Measurements from ENCODE around the gene SHC4. TPM values are rescaled to one million over a fixed set of nuclear protein-coding genes. Genes with fewer than 3 reads are reported as not detected.

SHC4 gene
- polyA plus RNA-seq, 1 donor from 2014 or later, result 4.5 TPM

DNA sequence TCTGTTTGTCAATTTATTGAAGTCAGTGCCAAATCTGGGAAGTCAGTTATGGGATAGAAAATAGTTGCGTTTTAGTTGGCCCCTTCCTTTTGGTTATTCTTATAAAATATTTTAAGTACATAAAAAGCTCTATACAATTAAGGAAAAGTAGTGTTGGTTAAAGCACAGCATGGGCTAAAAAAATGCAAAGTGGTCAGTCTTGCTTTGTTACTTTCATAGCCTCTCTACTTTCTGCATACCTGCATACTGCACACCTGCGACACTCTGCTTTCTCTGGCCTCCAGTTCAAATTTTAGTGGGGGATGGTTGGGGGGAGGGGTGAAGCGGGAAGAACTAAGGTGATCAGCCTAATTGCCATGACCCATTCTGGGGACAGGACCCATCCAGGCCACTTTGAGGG is 21.8 kb upstream of the SHC4 start:
- Histone ChIP-seq H2AFZ (ENCODE audit: low read depth, low read length) (no peak overlapping the region), H3K4me3 (ENCODE audit: low read length) (no peak overlapping the region), H3K9me2 (ENCODE audit: insufficient read depth, low read length) (no peaks in the 10 kb centered on the region), H3K9ac (ENCODE audit: low read length) (no peak overlapping the region), H3K27ac (ENCODE audit: low read length) (no peak overlapping the region), H3K36me3 (ENCODE audit: insufficient read depth, low read length) (peaks cover 4% of the 10 kb centered on the region), H4K20me1 (ENCODE audit: insufficient read depth) (no peaks in the 10 kb centered on the region), H3F3A (ENCODE audit: insufficient read depth, low read length, poor library complexity, severe bottlenecking) (no peaks in the 10 kb centered on the region), H3K9me3 (ENCODE audit: low read length) (no peaks in the 10 kb centered on the region), H3K27me3 (ENCODE audit: insufficient read depth, low read depth, low read length) (no peaks in the 10 kb centered on the region), H3K4me2 (ENCODE audit: low read length) (no peak overlapping the region), H3K79me2 (replicated peaks; ENCODE audit: insufficient read depth, low read length) (no peaks in the 10 kb centered on the region)
- TF ChIP-seq POLR2AphosphoS5 (IDR thresholded peaks at IDR 0.05) (no peak), SMC3 (conservative IDR thresholded peaks at IDR 0.05; ENCODE audit: poor library complexity) (no peak), RAD21 (conservative IDR thresholded peaks at IDR 0.05) (no peak), MXI1 (conservative IDR thresholded peaks at IDR 0.05; ENCODE audit: poor library complexity, severe bottlenecking) (no peak), EZH2 (IDR thresholded peaks at IDR 0.05; ENCODE audit: borderline replicate concordance, insufficient read depth, low read length, poor library complexity, severe bottlenecking) (no peak), EP300 (conservative IDR thresholded peaks at IDR 0.05; ENCODE audit: poor library complexity, severe bottlenecking) (no peak), TAF1 (IDR thresholded peaks at IDR 0.05; ENCODE audit: low read depth) (no peak)
- TF ChIP-seq, protein P1, sequence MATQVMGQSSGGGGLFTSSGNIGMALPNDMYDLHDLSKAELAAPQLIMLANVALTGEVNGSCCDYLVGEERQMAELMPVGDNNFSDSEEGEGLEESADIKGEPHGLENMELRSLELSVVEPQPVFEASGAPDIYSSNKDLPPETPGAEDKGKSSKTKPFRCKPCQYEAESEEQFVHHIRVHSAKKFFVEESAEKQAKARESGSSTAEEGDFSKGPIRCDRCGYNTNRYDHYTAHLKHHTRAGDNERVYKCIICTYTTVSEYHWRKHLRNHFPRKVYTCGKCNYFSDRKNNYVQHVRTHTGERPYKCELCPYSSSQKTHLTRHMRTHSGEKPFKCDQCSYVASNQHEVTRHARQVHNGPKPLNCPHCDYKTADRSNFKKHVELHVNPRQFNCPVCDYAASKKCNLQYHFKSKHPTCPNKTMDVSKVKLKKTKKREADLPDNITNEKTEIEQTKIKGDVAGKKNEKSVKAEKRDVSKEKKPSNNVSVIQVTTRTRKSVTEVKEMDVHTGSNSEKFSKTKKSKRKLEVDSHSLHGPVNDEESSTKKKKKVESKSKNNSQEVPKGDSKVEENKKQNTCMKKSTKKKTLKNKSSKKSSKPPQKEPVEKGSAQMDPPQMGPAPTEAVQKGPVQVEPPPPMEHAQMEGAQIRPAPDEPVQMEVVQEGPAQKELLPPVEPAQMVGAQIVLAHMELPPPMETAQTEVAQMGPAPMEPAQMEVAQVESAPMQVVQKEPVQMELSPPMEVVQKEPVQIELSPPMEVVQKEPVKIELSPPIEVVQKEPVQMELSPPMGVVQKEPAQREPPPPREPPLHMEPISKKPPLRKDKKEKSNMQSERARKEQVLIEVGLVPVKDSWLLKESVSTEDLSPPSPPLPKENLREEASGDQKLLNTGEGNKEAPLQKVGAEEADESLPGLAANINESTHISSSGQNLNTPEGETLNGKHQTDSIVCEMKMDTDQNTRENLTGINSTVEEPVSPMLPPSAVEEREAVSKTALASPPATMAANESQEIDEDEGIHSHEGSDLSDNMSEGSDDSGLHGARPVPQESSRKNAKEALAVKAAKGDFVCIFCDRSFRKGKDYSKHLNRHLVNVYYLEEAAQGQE (IDR thresholded peaks at IDR 0.05; ENCODE audit: borderline replicate concordance), result no peak
- TF ChIP-seq, protein P2, sequence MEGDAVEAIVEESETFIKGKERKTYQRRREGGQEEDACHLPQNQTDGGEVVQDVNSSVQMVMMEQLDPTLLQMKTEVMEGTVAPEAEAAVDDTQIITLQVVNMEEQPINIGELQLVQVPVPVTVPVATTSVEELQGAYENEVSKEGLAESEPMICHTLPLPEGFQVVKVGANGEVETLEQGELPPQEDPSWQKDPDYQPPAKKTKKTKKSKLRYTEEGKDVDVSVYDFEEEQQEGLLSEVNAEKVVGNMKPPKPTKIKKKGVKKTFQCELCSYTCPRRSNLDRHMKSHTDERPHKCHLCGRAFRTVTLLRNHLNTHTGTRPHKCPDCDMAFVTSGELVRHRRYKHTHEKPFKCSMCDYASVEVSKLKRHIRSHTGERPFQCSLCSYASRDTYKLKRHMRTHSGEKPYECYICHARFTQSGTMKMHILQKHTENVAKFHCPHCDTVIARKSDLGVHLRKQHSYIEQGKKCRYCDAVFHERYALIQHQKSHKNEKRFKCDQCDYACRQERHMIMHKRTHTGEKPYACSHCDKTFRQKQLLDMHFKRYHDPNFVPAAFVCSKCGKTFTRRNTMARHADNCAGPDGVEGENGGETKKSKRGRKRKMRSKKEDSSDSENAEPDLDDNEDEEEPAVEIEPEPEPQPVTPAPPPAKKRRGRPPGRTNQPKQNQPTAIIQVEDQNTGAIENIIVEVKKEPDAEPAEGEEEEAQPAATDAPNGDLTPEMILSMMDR (IDR thresholded peaks at IDR 0.05; ENCODE audit: poor library complexity, severe bottlenecking), result no peak

DNA sequence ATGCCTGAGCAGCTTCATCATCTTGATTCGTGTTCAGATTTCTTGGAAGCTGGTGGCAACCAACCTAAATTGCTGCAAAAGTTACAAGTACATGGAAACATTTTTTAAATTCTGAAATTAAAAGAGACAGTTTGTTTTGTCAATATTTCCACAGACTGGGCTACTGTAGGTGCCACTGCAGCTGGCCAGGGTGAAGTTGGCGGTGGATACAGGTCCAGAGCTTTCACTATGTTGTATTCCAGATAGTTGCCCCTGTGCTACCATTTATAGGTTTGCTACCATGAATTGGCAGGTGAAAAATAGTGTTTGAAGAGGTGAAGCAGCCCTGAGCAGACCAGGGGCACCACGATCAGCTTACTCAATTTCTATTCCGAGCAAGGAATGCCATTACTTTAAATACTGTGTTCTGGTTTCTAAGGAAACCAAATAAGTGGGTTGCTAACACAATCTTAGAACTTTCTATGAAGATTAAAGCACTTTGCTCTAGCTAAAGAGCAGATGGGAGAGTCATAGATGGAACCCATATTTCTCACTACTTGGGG is 21.2 kb upstream of the SHC4 start:
- Histone ChIP-seq H3K9me3 (ENCODE audit: low read length) (no peaks in the 10 kb centered on the region), H3K9ac (ENCODE audit: low read length) (no peak overlapping the region), H2AFZ (ENCODE audit: low read depth, low read length) (no peak overlapping the region), H3K4me3 (ENCODE audit: low read length) (no peak overlapping the region), H3K27me3 (ENCODE audit: insufficient read depth, low read depth, low read length) (no peaks in the 10 kb centered on the region), H3K27ac (ENCODE audit: low read length) (no peak overlapping the region), H3K4me2 (ENCODE audit: low read length) (no peak overlapping the region), H3F3A (ENCODE audit: insufficient read depth, low read length, poor library complexity, severe bottlenecking) (no peaks in the 10 kb centered on the region), H3K79me2 (replicated peaks; ENCODE audit: insufficient read depth, low read length) (no peaks in the 10 kb centered on the region), H4K20me1 (ENCODE audit: insufficient read depth) (no peaks in the 10 kb centered on the region), H3K9me2 (ENCODE audit: insufficient read depth, low read length) (no peaks in the 10 kb centered on the region), H3K36me3 (ENCODE audit: insufficient read depth, low read length) (peaks cover 4% of the 10 kb centered on the region)
- no peak for TF ChIP-seq POLR2AphosphoS5 (IDR thresholded peaks at IDR 0.05)
- TF ChIP-seq MXI1 (conservative IDR thresholded peaks at IDR 0.05; ENCODE audit: poor library complexity, severe bottlenecking), result no peak
